ENCODE results near the gene TRPM6. TPM values are rescaled to one million over a fixed set of nuclear protein-coding genes. Genes with fewer than 3 reads are reported as not detected.
"Not testable (repeated sequence)": the region's sequence is repeated elsewhere in the genome, so short reads cannot be mapped to it uniquely, and the experiment has no call there.

The TRPM6 gene
- total RNA-seq, 2 experiments from 2014 or later, result 0.02 to 0.10 TPM

- intact Hi-C loops (cut with micrococcal nuclease), result no loop called here
- H3K4me1 Mint-ChIP-seq (ENCODE audit: low read depth), result no peaks in the 10 kb centered on the region
- H3K4me3 Mint-ChIP-seq, result no peak overlapping the region
- H3K27ac Mint-ChIP-seq, result no peak overlapping the region
- peaks cover 8% of the 10 kb centered on the region for H3K9me3 Mint-ChIP-seq
- ChIA-PET POLR2A (no interaction called here), CTCF (no interaction called here)
- peaks cover 2% of the 10 kb centered on the region for H3K27me3 Mint-ChIP-seq
- DNase-seq, result no peak
- H3K36me3 Mint-ChIP-seq, result no peaks in the 10 kb centered on the region
Measured at GRCh38 chr9:74874220-74874619, 13.5 kb downstream of the TRPM6 start.

- intact Hi-C loops (cut with micrococcal nuclease), result no loop called here
- no peaks in the 10 kb centered on the region for H3K4me1 Mint-ChIP-seq (ENCODE audit: low read depth)
- CTCF ChIA-PET, result no interaction called here
Measured at GRCh38 chr9:74872619-74873233, 15.0 kb downstream of the TRPM6 start.

GRCh38 chr9:74867483-74867882 lies 20.2 kb downstream of the TRPM6 start:
- H3K27me3 Mint-ChIP-seq, result no peaks in the 10 kb centered on the region
- POLR2A ChIA-PET, result no interaction called here
- no peaks in the 10 kb centered on the region for H3K36me3 Mint-ChIP-seq
- H3K4me1 Mint-ChIP-seq (ENCODE audit: low read depth), result no peaks in the 10 kb centered on the region
- no peak for DNase-seq
- no peaks in the 10 kb centered on the region for H3K9me3 Mint-ChIP-seq
- CTCF ChIA-PET, result interaction anchor here (0.7 kb wide), 1 partner anchor 145 kb away, joined by 5 read pairs; no protein-coding TSS in a partner anchor
- intact Hi-C loops (cut with micrococcal nuclease), result no loop called here
- H3K4me3 Mint-ChIP-seq, result no peak overlapping the region
- H3K27ac Mint-ChIP-seq, result no peak overlapping the region

More at GRCh38 chr9:74872619-74873233, 15.0 kb downstream of the TRPM6 start:
- H3K27me3 Mint-ChIP-seq, result peaks cover 2% of the 10 kb centered on the region
- H3K27ac Mint-ChIP-seq, result no peak overlapping the region
- H3K4me3 Mint-ChIP-seq, result no peak overlapping the region
- no peaks in the 10 kb centered on the region for H3K9me3 Mint-ChIP-seq
- no peaks in the 10 kb centered on the region for H3K36me3 Mint-ChIP-seq
- POLR2A ChIA-PET, result no interaction called here
- no peak for DNase-seq

- POLR2A ChIA-PET, result no interaction called here
- Mint-ChIP-seq H3K27ac (no peak overlapping the region), H3K36me3 (no peaks in the 10 kb centered on the region), H3K4me1 (ENCODE audit: low read depth) (peaks cover 6% of the 10 kb centered on the region), H3K9me3 (no peaks in the 10 kb centered on the region), H3K27me3 (no peaks in the 10 kb centered on the region), H3K4me3 (no peak overlapping the region)
- CTCF ChIA-PET, result no interaction called here
- DNase-seq, result no peak
- intact Hi-C loops (cut with micrococcal nuclease), result no loop called here
Measured at GRCh38 chr9:74865177-74865576, 22.5 kb downstream of the TRPM6 start.

- intact Hi-C loops (cut with micrococcal nuclease), result no loop called here
- Mint-ChIP-seq H3K36me3 (no peaks in the 10 kb centered on the region), H3K9me3 (no peaks in the 10 kb centered on the region), H3K27ac (no peak overlapping the region), H3K4me1 (ENCODE audit: low read depth) (peaks cover 6% of the 10 kb centered on the region), H3K27me3 (no peaks in the 10 kb centered on the region), H3K4me3 (no peak overlapping the region)
- no peak for DNase-seq
- CTCF ChIA-PET, result interaction anchor here (0.7 kb wide), 1 partner anchor 62 kb away, joined by 3 read pairs; no protein-coding TSS in a partner anchor
- POLR2A ChIA-PET, result no interaction called here
Measured at GRCh38 chr9:74861773-74862474, 25.8 kb downstream of the TRPM6 start.

GRCh38 chr9:74861071-74861470 lies 26.6 kb downstream of the TRPM6 start:
- Mint-ChIP-seq H3K36me3 (no peaks in the 10 kb centered on the region), H3K27ac (no peak overlapping the region), H3K4me3 (no peak overlapping the region), H3K9me3 (no peaks in the 10 kb centered on the region), H3K4me1 (ENCODE audit: low read depth) (peaks cover 6% of the 10 kb centered on the region), H3K27me3 (no peaks in the 10 kb centered on the region)
- ChIA-PET POLR2A (no interaction called here), CTCF (no interaction called here)
- DNase-seq, result no peak
- intact Hi-C loops (cut with micrococcal nuclease), result no loop called here

- H3K9me3 Mint-ChIP-seq; POLR2A ChIA-PET; H3K4me1 Mint-ChIP-seq (ENCODE audit: low read depth); H3K36me3 Mint-ChIP-seq; DNase-seq; H3K4me3 Mint-ChIP-seq; intact Hi-C loops (cut with micrococcal nuclease); H3K27ac Mint-ChIP-seq; H3K27me3 Mint-ChIP-seq: not testable (repeated sequence)
- CTCF ChIA-PET, result interaction anchor here (0.9 kb wide), 1 partner anchor 47 kb away, joined by 3 read pairs; no protein-coding TSS in a partner anchor
Measured at GRCh38 chr9:74860247-74860646, 27.5 kb downstream of the TRPM6 start.

- Mint-ChIP-seq H3K36me3 (no peaks in the 10 kb centered on the region), H3K27me3 (no peaks in the 10 kb centered on the region), H3K4me3 (no peak overlapping the region), H3K9me3 (no peaks in the 10 kb centered on the region), H3K4me1 (ENCODE audit: low read depth) (peaks cover 6% of the 10 kb centered on the region), H3K27ac (no peak overlapping the region)
- POLR2A ChIA-PET, result no interaction called here
- intact Hi-C loops (cut with micrococcal nuclease), result no loop called here
- CTCF ChIA-PET, result interaction anchor here (0.9 kb wide), 1 partner anchor 46 kb away, joined by 3 read pairs; no protein-coding TSS in a partner anchor
- DNase-seq, result no peak
Measured at GRCh38 chr9:74859786-74860185, 27.9 kb downstream of the TRPM6 start.

GRCh38 chr9:74858751-74859414 lies 28.8 kb downstream of the TRPM6 start:
- H3K4me1 Mint-ChIP-seq (ENCODE audit: low read depth), result peaks cover 6% of the 10 kb centered on the region
- CTCF ChIA-PET, result interaction anchor here (0.9 kb wide), 1 partner anchor 45 kb away, joined by 3 read pairs; no protein-coding TSS in a partner anchor
- no peaks in the 10 kb centered on the region for H3K9me3 Mint-ChIP-seq
- H3K27me3 Mint-ChIP-seq, result no peaks in the 10 kb centered on the region
- H3K4me3 Mint-ChIP-seq, result no peak overlapping the region
- H3K36me3 Mint-ChIP-seq, result no peaks in the 10 kb centered on the region
- H3K27ac Mint-ChIP-seq, result no peak overlapping the region
- POLR2A ChIA-PET, result no interaction called here
- intact Hi-C loops (cut with micrococcal nuclease), result no loop called here
- no peak for DNase-seq

GRCh38 chr9:74856989-74857388 lies 30.7 kb downstream of the TRPM6 start:
- Mint-ChIP-seq H3K4me3 (no peak overlapping the region), H3K9me3 (no peaks in the 10 kb centered on the region), H3K27me3 (no peaks in the 10 kb centered on the region), H3K36me3 (no peaks in the 10 kb centered on the region), H3K4me1 (ENCODE audit: low read depth) (peaks cover 4% of the 10 kb centered on the region), H3K27ac (no peak overlapping the region)
- CTCF ChIA-PET, result no interaction called here
- POLR2A ChIA-PET, result no interaction called here
- DNase-seq, result no peak
- intact Hi-C loops (cut with micrococcal nuclease), result no loop called here

- Mint-ChIP-seq H3K4me1 (ENCODE audit: low read depth) (no peaks in the 10 kb centered on the region), H3K9me3 (no peaks in the 10 kb centered on the region), H3K27ac (no peak overlapping the region), H3K27me3 (no peaks in the 10 kb centered on the region), H3K36me3 (no peaks in the 10 kb centered on the region), H3K4me3 (no peak overlapping the region)
- DNase-seq, result no peak
- CTCF ChIA-PET, result no interaction called here
- POLR2A ChIA-PET, result no interaction called here
- intact Hi-C loops (cut with micrococcal nuclease), result no loop called here
Measured at GRCh38 chr9:74855072-74855471, 32.6 kb downstream of the TRPM6 start.

GRCh38 chr9:74853024-74853423 lies 34.7 kb downstream of the TRPM6 start:
- H3K4me1 Mint-ChIP-seq (ENCODE audit: low read depth); DNase-seq; CTCF ChIA-PET; H3K36me3 Mint-ChIP-seq; H3K27ac Mint-ChIP-seq; POLR2A ChIA-PET; H3K27me3 Mint-ChIP-seq; H3K9me3 Mint-ChIP-seq; intact Hi-C loops (cut with micrococcal nuclease); H3K4me3 Mint-ChIP-seq: not testable (repeated sequence)

GRCh38 chr9:74848153-74848525 lies 39.6 kb downstream of the TRPM6 start:
- CTCF ChIA-PET, result no interaction called here
- H3K27ac Mint-ChIP-seq, result no peak overlapping the region
- POLR2A ChIA-PET, result no interaction called here
- peaks cover 2% of the 10 kb centered on the region for H3K27me3 Mint-ChIP-seq
- H3K36me3 Mint-ChIP-seq, result no peaks in the 10 kb centered on the region
- H3K4me3 Mint-ChIP-seq, result no peak overlapping the region
- intact Hi-C loops (cut with micrococcal nuclease), result no loop called here
- no peaks in the 10 kb centered on the region for H3K4me1 Mint-ChIP-seq (ENCODE audit: low read depth)
- no peaks in the 10 kb centered on the region for H3K9me3 Mint-ChIP-seq
- DNase-seq, result no peak

Measured in activated CD4-positive, alpha-beta memory T cell treated with anti-CD3 and anti-CD28 coated beads for 36 hours (primary cell).